ENCODE data around the gene ACBD4. TPM values are rescaled to one million over a fixed set of nuclear protein-coding genes. Genes with fewer than 3 reads are reported as not detected.

The ACBD4 gene
- total and polyA plus RNA-seq, 2 experiments from 2014 or later: 2.1 to 4.3 TPM

DNA sequence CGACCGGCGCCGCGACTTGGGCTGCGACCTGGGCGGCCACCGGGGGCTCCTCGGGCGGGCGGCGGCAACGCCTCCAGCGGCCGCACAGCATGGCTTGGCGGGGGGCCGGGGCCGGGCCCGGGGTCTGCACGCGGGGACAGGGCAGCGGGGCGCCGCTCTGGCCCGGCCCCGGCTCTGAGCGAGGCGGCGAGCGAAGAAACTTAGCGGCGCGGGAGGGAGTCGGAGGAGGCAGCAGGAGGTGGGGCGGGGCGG, 3.2 kb upstream of the ACBD4 start, which contains the start of gene PLCD3:
TSS of gene PLCD3 (minus strand) at position 196 of the 252 bp plus-strand sequence. CDS start at position 91, 105 bp downstream.
- TF ChIP-seq EZH2 (IDR thresholded peaks at IDR 0.05; ENCODE audit: insufficient read depth, poor library complexity, severe bottlenecking): no peak
- no peak for TF ChIP-seq EZH2phosphoT487 (IDR thresholded peaks at IDR 0.05; ENCODE audit: insufficient read depth, low read depth)
- H3K36me3 ChIP-seq (ENCODE audit: low read depth): no peaks in the 10 kb centered on the region
- no peaks in the 10 kb centered on the region for H3K9me3 ChIP-seq (ENCODE audit: low read depth)
- peaks cover 26% of the 10 kb centered on the region; the same call in 1 of the 2 replicates for H3K79me2 ChIP-seq (ENCODE audit: insufficient read depth)
- 0 to 1% methylated on average over 13 to 36 of the region's 36 CpGs for WGBS, 2 experiments (ENCODE audit: low coverage in 1 of 2, low lambda C conversion rate in 2 of 2, missing lambda C conversion rate in 2 of 2)
- peaks cover 23% of the 10 kb centered on the region for H3K4me1 ChIP-seq (ENCODE audit: insufficient read depth)
- H3K9me2 ChIP-seq (ENCODE audit: insufficient read depth): no peaks in the 10 kb centered on the region
- peak within 1 kb of the TSS; percentile 75 for H3K27ac ChIP-seq
- H3K4me2 ChIP-seq (ENCODE audit: unreplicated experiment): peak within 1 kb of the TSS; percentile 80
- in situ Hi-C loops (cut with MboI): no loop called here
- no peaks in the 10 kb centered on the region for H4K20me1 ChIP-seq (ENCODE audit: insufficient read depth)
- no peaks in the 10 kb centered on the region for H3F3A ChIP-seq (ENCODE audit: insufficient read depth)
- peak within 1 kb of the TSS; percentile 89 for H2AFZ ChIP-seq
- peak within 1 kb of the TSS; percentile 82 for H3K9ac ChIP-seq
- H3K27me3 ChIP-seq (replicated peaks; ENCODE audit: insufficient read depth): no peaks in the 10 kb centered on the region
- H3K4me3 ChIP-seq: peak within 1 kb of the TSS; percentile 77
- no peak for DNase-seq

DNA sequence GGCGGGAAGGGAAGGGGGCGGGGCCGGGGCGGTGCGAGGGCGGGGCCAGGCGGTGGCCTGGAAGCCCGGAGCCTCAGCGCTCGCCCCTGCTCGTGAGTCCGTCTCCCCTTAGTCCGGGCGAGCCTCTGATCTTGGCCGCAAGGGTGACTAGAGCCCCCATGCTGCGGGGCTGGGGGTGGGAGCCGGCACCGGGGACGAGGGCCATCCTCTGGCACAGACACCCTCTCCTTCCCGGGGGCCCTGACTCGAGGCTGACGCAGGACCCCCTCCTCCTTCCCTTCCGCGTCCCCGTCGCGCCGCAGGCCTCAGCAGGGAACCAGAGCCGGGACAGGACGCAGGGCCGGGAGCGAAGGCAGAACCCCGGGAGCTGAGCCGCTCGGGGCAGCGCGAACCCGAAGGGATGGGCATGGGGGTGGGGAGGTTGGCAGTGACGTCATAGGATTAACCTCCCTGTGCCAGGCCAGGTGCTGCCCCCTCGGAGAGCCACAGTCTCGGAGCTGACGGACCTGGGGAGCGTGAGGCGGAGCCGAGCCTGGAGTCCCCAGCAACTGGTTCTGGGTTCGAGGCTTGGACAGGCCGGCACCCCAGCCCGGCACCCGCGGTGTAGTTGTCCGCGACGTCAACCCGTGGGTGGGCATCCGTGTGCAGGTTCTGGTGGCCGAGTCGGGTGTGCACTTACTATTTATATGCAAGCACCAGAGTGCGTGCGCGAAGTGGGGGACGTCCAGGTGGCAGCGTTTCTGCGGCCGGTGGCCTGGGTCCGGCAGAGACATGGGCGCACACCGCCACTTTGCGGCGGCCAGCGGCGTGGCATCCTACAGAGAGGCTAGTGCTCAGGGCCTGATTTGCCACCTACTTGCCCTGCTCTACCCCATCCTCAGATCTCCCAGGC, 2.7 kb upstream of the ACBD4 start:
- peak overlapping the region; percentile 89 for H2AFZ ChIP-seq
- H3K27me3 ChIP-seq (replicated peaks; ENCODE audit: insufficient read depth): no peaks in the 10 kb centered on the region
- peaks cover 18% of the 10 kb centered on the region for H3K4me1 ChIP-seq (ENCODE audit: insufficient read depth)
- H3K9ac ChIP-seq: peak overlapping the region; percentile 82
- no peaks in the 10 kb centered on the region for H4K20me1 ChIP-seq (ENCODE audit: insufficient read depth)
- H3K9me3 ChIP-seq (ENCODE audit: low read depth): no peaks in the 10 kb centered on the region
- WGBS, 2 experiments (ENCODE audit: low coverage in 1 of 2, low lambda C conversion rate in 2 of 2, missing lambda C conversion rate in 2 of 2): 1% methylated on average over 56 to 60 of the region's 71 CpGs
- no peaks in the 10 kb centered on the region for H3F3A ChIP-seq (ENCODE audit: insufficient read depth)
- peak; percentile 90 for DNase-seq
- no peaks in the 10 kb centered on the region for H3K9me2 ChIP-seq (ENCODE audit: insufficient read depth)
- TF ChIP-seq EZH2 (IDR thresholded peaks at IDR 0.05; ENCODE audit: insufficient read depth, poor library complexity, severe bottlenecking) (no peak), EZH2phosphoT487 (IDR thresholded peaks at IDR 0.05; ENCODE audit: insufficient read depth, low read depth) (no peak)
- H3K79me2 ChIP-seq (ENCODE audit: insufficient read depth): peaks cover 26% of the 10 kb centered on the region; the same call in 1 of the 2 replicates
- H3K36me3 ChIP-seq (ENCODE audit: low read depth): no peaks in the 10 kb centered on the region
- peak overlapping the region; percentile 75 for H3K27ac ChIP-seq
- peak overlapping the region; percentile 77 for H3K4me3 ChIP-seq
- in situ Hi-C loops (cut with MboI): no loop called here
- H3K4me2 ChIP-seq (ENCODE audit: unreplicated experiment): peak overlapping the region; percentile 77

DNA sequence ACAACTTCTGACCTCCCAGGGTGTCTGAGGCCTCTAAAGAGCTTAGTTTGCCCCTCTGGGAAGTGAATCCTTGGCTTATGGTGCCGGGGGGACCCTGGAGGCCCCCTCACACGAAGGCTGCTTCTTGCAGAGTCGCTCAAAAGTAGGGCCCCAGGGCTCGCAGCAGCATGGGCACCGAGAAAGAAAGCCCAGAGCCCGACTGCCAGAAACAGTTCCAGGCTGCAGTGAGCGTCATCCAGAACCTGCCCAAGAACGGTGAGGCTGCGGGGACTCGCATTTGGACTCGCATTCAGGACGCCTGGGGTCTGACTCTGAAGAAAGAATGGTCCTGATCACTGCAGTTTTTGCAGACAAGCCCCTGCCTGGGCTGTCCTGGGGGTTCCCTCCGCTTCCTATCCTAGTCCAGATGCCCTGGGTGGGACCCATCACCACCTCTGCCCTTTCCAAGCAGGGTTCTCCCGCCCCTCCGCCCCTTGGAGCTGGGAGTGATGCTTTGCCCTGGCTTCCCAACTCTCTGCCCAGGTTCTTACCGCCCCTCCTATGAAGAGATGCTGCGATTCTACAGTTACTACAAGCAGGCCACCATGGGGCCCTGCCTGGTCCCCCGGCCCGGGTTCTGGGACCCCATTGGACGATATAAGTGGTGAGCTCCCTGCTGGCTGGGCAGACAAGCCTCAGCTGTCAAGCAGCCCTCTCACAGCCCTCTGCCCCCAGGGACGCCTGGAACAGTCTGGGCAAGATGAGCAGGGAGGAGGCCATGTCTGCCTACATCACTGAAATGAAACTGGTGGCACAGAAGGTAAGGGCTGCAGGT, 698 bp downstream of the ACBD4 start:
- H3K9ac ChIP-seq: peak overlapping the region; percentile 75
- peak overlapping the region; percentile 78 for H3K4me2 ChIP-seq (ENCODE audit: unreplicated experiment)
- H2AFZ ChIP-seq: peak overlapping the region; percentile 82
- no peaks in the 10 kb centered on the region for H3K36me3 ChIP-seq (ENCODE audit: low read depth)
- H3K27me3 ChIP-seq (replicated peaks; ENCODE audit: insufficient read depth): no peaks in the 10 kb centered on the region
- 34 to 36% methylated on average over 20 to 21 of the region's 21 CpGs for WGBS, 2 experiments (ENCODE audit: low coverage in 1 of 2, low lambda C conversion rate in 2 of 2, missing lambda C conversion rate in 2 of 2)
- DNase-seq: peak; percentile 62
- peaks cover 10% of the 10 kb centered on the region; the same call in 1 of the 2 replicates for H3K79me2 ChIP-seq (ENCODE audit: insufficient read depth)
- no peaks in the 10 kb centered on the region for H3K9me2 ChIP-seq (ENCODE audit: insufficient read depth)
- H4K20me1 ChIP-seq (ENCODE audit: insufficient read depth): no peaks in the 10 kb centered on the region
- TF ChIP-seq EZH2phosphoT487 (IDR thresholded peaks at IDR 0.05; ENCODE audit: insufficient read depth, low read depth): no peak
- TF ChIP-seq EZH2 (IDR thresholded peaks at IDR 0.05; ENCODE audit: insufficient read depth, poor library complexity, severe bottlenecking): no peak
- no peaks in the 10 kb centered on the region for H3F3A ChIP-seq (ENCODE audit: insufficient read depth)
- in situ Hi-C loops (cut with MboI): loop anchor here (5.0 kb wide), 1 partner anchor 61 kb away; no protein-coding TSS in a partner anchor
- H3K4me3 ChIP-seq: peak overlapping the region; percentile 78
- peaks cover 5% of the 10 kb centered on the region; the same call in 1 of the 2 replicates for H3K4me1 ChIP-seq (ENCODE audit: insufficient read depth)
- H3K9me3 ChIP-seq (ENCODE audit: low read depth): no peaks in the 10 kb centered on the region
- H3K27ac ChIP-seq: no peak overlapping the region

DNA sequence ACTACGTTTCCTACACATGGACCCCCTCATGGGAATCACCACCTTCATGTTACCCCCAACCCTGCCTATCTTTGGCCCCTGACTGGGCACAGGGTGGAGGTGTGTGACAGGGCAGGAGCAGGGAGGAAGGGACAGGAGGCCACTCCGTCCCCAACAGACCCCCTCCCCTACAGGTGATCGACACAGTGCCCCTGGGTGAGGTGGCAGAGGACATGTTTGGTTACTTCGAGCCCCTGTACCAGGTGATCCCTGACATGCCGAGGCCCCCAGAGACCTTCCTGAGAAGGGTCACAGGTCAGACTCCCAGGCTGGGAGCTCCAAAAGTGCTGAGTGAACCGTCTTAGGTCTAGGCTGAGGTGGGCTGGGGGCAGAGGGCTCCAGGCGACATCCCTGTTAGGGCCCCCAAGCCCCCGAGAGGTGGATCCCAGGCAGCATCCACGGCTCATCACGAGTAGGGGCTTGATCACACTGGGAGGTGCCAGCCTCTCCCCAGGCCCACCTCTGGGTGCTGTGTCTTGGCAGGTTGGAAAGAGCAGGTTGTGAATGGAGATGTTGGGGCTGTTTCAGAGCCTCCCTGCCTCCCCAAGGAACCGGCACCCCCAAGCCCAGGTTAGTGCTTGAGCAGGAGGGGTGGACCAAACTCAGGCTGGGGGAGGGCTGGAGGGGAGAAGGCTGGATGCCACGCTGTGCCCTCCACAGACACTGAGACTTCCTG, 1.5 kb downstream of the ACBD4 start:
- Histone ChIP-seq H3K4me3 (no peak overlapping the region), H3K27ac (no peak overlapping the region), H4K20me1 (ENCODE audit: insufficient read depth) (no peaks in the 10 kb centered on the region), H3F3A (ENCODE audit: insufficient read depth) (peaks cover 7% of the 10 kb centered on the region; the same call in 1 of the 2 replicates), H3K27me3 (replicated peaks; ENCODE audit: insufficient read depth) (no peaks in the 10 kb centered on the region), H3K9me3 (ENCODE audit: low read depth) (no peaks in the 10 kb centered on the region), H3K79me2 (ENCODE audit: insufficient read depth) (peaks cover 1% of the 10 kb centered on the region; the same call in 1 of the 2 replicates), H2AFZ (no peak overlapping the region), H3K4me1 (ENCODE audit: insufficient read depth) (no peaks in the 10 kb centered on the region), H3K4me2 (ENCODE audit: unreplicated experiment) (no peak overlapping the region), H3K36me3 (ENCODE audit: low read depth) (no peaks in the 10 kb centered on the region), H3K9ac (no peak overlapping the region), H3K9me2 (ENCODE audit: insufficient read depth) (no peaks in the 10 kb centered on the region)
- in situ Hi-C loops (cut with MboI): loop anchor here (5.0 kb wide), 1 partner anchor 60 kb away; no protein-coding TSS in a partner anchor
- TF ChIP-seq EZH2 (IDR thresholded peaks at IDR 0.05; ENCODE audit: insufficient read depth, poor library complexity, severe bottlenecking) (no peak), EZH2phosphoT487 (IDR thresholded peaks at IDR 0.05; ENCODE audit: insufficient read depth, low read depth) (no peak)
- no peak for DNase-seq
- WGBS, 2 experiments (ENCODE audit: low coverage in 1 of 2, low lambda C conversion rate in 2 of 2, missing lambda C conversion rate in 2 of 2): 72 to 76% methylated on average over 10 to 12 of the region's 12 CpGs

All from GM23248 (cell line).